Stomach (tissue), 9 donors: ENCODE results near the gene NWD2. TPM values are rescaled to one million over a fixed set of nuclear protein-coding genes. Genes with fewer than 3 reads are reported as not detected.

Source experiments
- DNase-seq, 2 donors: peaks; one replicate each; pipeline versions ENCODE4 v3.0.0 to v3.0.0-alpha.2; 2013 to 2019
- H3K27ac ChIP-seq, 5 donors: fragments of 200-600 bp in 4 of 5; sonication (generic) in 4 of 5; one replicate each; pipeline ENCODE4 v1.5.1; 2013 to 2019; ENCODE audit warnings: mild to moderate bottlenecking in 1 of 5, moderate library complexity in 1 of 5
- H3K27me3 ChIP-seq, 3 donors: fragments of 200-600 bp; sonication (generic); one replicate each; pipeline ENCODE4 v1.5.1; 2017 to 2019; ENCODE audit warnings: mixed run types in 1 of 3
- H3K36me3 ChIP-seq, 4 donors: fragments of 200-600 bp; sonication (generic); 1 replicate in 3 of 4; 2 replicates in 1 of 4; pipeline ENCODE4 v1.5.1; 2016 to 2019
- H3K4me1 ChIP-seq, 4 donors: fragments of 200-600 bp; sonication (generic); one replicate each; pipeline ENCODE4 v1.5.1; 2016 to 2019
- H3K4me3 ChIP-seq, 4 donors: fragments of 200-600 bp; sonication (generic) in 3 of 4; one replicate each; pipeline ENCODE4 v1.5.1; 2016 to 2019; ENCODE audit warnings: mild to moderate bottlenecking in 1 of 4
- H3K9me3 ChIP-seq, 4 donors: fragments of 200-600 bp; sonication (generic); one replicate each; pipeline ENCODE4 v1.5.1; 2016 to 2019
- EP300 ChIP-seq: sonication (generic); formaldehyde crosslinking; IDR thresholded peaks from one replicate; pipeline ENCODE4 v1.6.1; 2017; ENCODE audit warnings: antibody characterized with exemption
- POLR2A ChIP-seq, 4 donors: fragments of 450-650 bp; IDR thresholded peaks; one replicate each; pipeline ENCODE4 v1.6.1; 2016; ENCODE audit warnings: antibody characterized with exemption in 4 of 4, control low read depth in 2 of 4, mild to moderate bottlenecking in 1 of 4, moderate library complexity in 1 of 4
- POLR2AphosphoS5 ChIP-seq, 3 donors: sonication (generic); formaldehyde crosslinking; IDR thresholded peaks; one replicate each; pipeline ENCODE4 v1.6.1; 2016; ENCODE audit warnings: antibody characterized with exemption in 3 of 3
- WGBS, 5 donors: extraction: QIAGEN DNeasy Blood & Tissue Kit in 3 of 5; methylation state at CpG; one replicate each; pipeline versions ENCODE4 v1.1.5 to v1.1.7; 2013 to 2018; 5-methylcytosine and 5-hydroxymethylcytosine counted together
- intact Hi-C: fragments of 100-400 bp; cut with DNase I; formaldehyde crosslinking; loops from one replicate; pipeline ENCODE4 v1.15.1; 2023; ENCODE audit warnings: low total_unique reads
- polyA plus RNA-seq, 3 donors: library from polyadenylated mRNA; stranded (reverse); fragments of 200-250 nt; gene quantifications; one replicate each; pipeline ENCODE4 v1.2.3, GENCODE V29; 2013
- total RNA-seq, 5 donors: library from RNA; depleted of rRNA; stranded (reverse); fragments of >200 nt; gene quantifications; one replicate each; pipeline versions ENCODE4 v1.1.0 to v1.2.3, GENCODE V29; 2014 to 2016
- TF ChIP-seq, protein P1 (sequence below), 7 experiments: fragments of 450-650 bp in 4 of 7; fragments of 200-600 bp in 3 of 7; sonication (generic) in 3 of 7; IDR thresholded peaks; one replicate each; pipeline ENCODE4 v1.5.1; 2016 to 2019; ENCODE audit warnings: antibody characterized with exemption in 7 of 7, control low read depth in 2 of 7, mild to moderate bottlenecking in 1 of 7
- donor health status: healthy with polysubstance abuse.
- donor health status: Bipolar disorder and iron deficiency.
- donor health status: healthy.

Gene NWD2
- total and polyA plus RNA-seq, 8 donors: under 0.01 to 1.5 (median 0.05) TPM; not detected in 5

DNA sequence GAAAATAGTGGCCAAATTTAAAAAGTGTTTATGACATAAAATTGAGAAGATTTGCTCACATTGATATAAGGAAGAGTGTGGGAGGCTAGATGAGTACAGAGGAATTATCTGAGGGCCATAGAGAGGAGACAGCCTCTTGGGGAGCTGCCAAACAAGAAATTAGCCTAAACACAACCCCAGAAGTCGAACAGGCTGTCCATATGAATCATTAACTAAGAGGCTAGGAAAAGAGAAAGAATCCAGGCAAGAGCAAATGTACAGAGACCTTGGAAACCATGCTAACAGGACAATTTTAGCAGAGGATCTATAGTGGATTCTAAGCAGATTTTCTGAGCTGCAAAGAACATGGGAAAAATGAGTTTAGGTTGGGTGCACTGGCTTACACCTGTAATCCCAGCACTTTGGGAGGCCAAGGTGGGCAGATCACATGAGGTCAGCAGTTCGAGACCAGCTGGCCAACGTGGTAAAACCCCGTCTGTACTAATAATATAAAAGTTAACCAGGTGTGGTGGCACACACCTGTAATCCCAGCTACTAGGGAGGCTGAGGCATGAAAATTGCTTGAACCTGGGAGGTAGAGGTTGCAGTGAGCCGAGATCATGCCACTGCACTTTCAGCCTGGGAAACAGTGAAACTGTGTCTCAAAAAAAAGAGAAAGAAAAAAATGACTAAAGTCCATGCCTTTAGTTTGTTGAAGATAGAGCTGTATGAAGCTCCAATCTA lies 76.1 kb downstream of the NWD2 start:
- TF ChIP-seq EP300 (no peak), POLR2A (IDR thresholded peaks at IDR 0.05) (no peak)
- WGBS, 5 donors: 23 to 56% (median 37%) methylated on average over 5 of the region's 5 CpGs
- intact Hi-C loops: no loop called here
- Histone ChIP-seq H3K36me3 (no peaks in the 10 kb centered on the region), H3K4me3 (no peak overlapping the region), H3K27me3 (no peaks in the 10 kb centered on the region), H3K9me3 (no peaks in the 10 kb centered on the region), H3K4me1 (no peaks in the 10 kb centered on the region), H3K27ac (no peak overlapping the region)
- DNase-seq: peak in 1 of 2 donors; percentile 5

DNA sequence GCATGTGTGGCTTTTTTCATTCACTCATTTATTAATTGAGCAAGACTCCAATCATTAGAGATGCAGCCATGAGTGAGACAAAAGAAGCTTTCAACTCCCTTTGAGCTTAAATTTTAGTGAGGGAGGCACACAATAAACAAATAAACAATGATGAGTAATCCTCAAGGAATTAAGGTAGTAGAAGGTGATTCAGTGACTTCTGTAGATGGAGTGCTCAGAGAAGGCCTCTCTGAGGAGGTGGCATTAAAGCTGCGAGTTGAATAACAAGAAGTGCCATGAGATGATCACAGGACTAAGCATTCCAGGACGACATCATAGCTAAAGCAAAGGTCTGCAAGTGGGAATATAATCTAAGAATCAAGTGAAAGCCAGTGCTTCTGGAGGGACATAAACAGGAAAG lies 77.6 kb downstream of the NWD2 start:
- Histone ChIP-seq H3K27ac (no peak overlapping the region), H3K4me3 (no peak overlapping the region), H3K36me3 (no peaks in the 10 kb centered on the region), H3K9me3 (no peaks in the 10 kb centered on the region), H3K27me3 (no peaks in the 10 kb centered on the region), H3K4me1 (no peaks in the 10 kb centered on the region)
- 63 to 75% (median 69%) methylated on average over 2 of the region's 2 CpGs for WGBS, 5 donors
- intact Hi-C loops: no loop called here
- DNase-seq: no peak
- TF ChIP-seq EP300: no peak
- no peak for TF ChIP-seq POLR2A (IDR thresholded peaks at IDR 0.05)
- TF ChIP-seq, protein P1, sequence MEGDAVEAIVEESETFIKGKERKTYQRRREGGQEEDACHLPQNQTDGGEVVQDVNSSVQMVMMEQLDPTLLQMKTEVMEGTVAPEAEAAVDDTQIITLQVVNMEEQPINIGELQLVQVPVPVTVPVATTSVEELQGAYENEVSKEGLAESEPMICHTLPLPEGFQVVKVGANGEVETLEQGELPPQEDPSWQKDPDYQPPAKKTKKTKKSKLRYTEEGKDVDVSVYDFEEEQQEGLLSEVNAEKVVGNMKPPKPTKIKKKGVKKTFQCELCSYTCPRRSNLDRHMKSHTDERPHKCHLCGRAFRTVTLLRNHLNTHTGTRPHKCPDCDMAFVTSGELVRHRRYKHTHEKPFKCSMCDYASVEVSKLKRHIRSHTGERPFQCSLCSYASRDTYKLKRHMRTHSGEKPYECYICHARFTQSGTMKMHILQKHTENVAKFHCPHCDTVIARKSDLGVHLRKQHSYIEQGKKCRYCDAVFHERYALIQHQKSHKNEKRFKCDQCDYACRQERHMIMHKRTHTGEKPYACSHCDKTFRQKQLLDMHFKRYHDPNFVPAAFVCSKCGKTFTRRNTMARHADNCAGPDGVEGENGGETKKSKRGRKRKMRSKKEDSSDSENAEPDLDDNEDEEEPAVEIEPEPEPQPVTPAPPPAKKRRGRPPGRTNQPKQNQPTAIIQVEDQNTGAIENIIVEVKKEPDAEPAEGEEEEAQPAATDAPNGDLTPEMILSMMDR (IDR thresholded peaks at IDR 0.05): no peak

DNA sequence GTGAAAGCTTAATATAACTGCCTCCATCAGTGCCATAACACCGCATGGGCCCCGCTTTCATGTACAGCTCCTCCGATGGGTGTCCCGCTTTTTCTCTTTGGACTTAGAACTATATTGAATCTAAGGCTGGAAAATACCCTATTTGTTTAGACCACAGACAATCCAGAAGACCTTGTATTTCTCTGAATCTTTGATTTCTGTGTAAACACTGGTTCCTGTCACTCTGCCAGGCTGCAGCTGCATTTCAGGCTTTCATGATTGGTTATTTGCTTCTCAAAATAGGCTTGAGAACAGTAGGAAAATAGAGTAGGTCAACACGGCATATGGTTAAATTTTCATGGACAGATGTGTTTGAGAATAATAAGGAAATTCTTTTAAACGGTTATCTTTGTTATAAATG lies 80.0 kb downstream of the NWD2 start:
- 59 to 77% (median 69%) methylated on average over 6 of the region's 6 CpGs for WGBS, 5 donors
- no peaks in the 10 kb centered on the region for H3K27me3 ChIP-seq
- no peaks in the 10 kb centered on the region for H3K4me1 ChIP-seq
- H3K36me3 ChIP-seq: no peaks in the 10 kb centered on the region
- H3K9me3 ChIP-seq: no peaks in the 10 kb centered on the region
- no peak overlapping the region for H3K27ac ChIP-seq
- intact Hi-C loops: no loop called here
- H3K4me3 ChIP-seq: no peak overlapping the region
- peak in 1 of 2 donors; percentile 12 for DNase-seq
- TF ChIP-seq POLR2AphosphoS5 (IDR thresholded peaks at IDR 0.05) (no peak), POLR2A (IDR thresholded peaks at IDR 0.05) (no peak), EP300 (no peak)
- TF ChIP-seq, protein P1 (IDR thresholded peaks at IDR 0.05): no peak

DNA sequence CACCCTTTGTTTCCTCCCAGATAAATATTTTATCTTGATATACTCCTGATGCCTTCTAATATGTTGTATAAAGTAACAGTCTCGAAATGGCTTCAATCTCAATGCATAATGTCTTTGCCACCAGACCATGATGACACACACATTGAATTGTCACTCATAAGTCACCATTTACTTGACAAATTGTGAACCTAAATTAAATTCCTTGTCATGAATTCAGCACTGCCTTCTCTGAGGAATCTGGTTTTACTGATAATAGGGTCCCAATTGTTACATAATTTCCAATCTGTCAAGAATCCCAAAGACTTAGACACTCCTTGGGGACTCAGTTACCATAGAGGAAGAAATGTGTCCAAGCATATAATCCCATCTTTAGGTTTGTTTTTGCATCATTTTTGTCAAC lies 82.3 kb downstream of the NWD2 start:
- WGBS, 5 donors: 50 to 63% (median 61%) methylated on average over 1 of the region's 1 CpG

More for the DNA sequence above, 82.3 kb downstream of the NWD2 start:
- intact Hi-C loops: no loop called here
- Histone ChIP-seq H3K27ac (no peak overlapping the region), H3K4me3 (no peak overlapping the region), H3K27me3 (no peaks in the 10 kb centered on the region), H3K9me3 (no peaks in the 10 kb centered on the region), H3K4me1 (no peaks in the 10 kb centered on the region), H3K36me3 (no peaks in the 10 kb centered on the region)
- no peak for DNase-seq
- TF ChIP-seq, protein P1 (IDR thresholded peaks at IDR 0.05): no peak
- TF ChIP-seq EP300: no peak
- TF ChIP-seq POLR2AphosphoS5 (IDR thresholded peaks at IDR 0.05): no peak
- no peak for TF ChIP-seq POLR2A (IDR thresholded peaks at IDR 0.05)
